ENCODE data around the gene ATG14. TPM values are rescaled to one million over a fixed set of nuclear protein-coding genes. Genes with fewer than 3 reads are reported as not detected.
A peak's percentile ranks its signal among the peaks of the same experiment; 100 is the strongest.

The ATG14 gene
- polyA plus RNA-seq, 1 of the 3 experiments (the other 2 are of a cell fraction) = 4.3 TPM

- peak; percentile 92 for TF ChIP-seq SIN3A (IDR thresholded peaks at IDR 0.05; ENCODE audit: borderline replicate concordance, low read depth, low read length)
- TF ChIP-seq, protein P1, sequence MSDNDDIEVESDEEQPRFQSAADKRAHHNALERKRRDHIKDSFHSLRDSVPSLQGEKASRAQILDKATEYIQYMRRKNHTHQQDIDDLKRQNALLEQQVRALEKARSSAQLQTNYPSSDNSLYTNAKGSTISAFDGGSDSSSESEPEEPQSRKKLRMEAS (IDR thresholded peaks at IDR 0.05; ENCODE audit: low read depth) = peak; percentile 92
- no peak for TF ChIP-seq FOSL2 (IDR thresholded peaks at IDR 0.05; ENCODE audit: borderline replicate concordance, low read depth)
- TF ChIP-seq, protein P2, sequence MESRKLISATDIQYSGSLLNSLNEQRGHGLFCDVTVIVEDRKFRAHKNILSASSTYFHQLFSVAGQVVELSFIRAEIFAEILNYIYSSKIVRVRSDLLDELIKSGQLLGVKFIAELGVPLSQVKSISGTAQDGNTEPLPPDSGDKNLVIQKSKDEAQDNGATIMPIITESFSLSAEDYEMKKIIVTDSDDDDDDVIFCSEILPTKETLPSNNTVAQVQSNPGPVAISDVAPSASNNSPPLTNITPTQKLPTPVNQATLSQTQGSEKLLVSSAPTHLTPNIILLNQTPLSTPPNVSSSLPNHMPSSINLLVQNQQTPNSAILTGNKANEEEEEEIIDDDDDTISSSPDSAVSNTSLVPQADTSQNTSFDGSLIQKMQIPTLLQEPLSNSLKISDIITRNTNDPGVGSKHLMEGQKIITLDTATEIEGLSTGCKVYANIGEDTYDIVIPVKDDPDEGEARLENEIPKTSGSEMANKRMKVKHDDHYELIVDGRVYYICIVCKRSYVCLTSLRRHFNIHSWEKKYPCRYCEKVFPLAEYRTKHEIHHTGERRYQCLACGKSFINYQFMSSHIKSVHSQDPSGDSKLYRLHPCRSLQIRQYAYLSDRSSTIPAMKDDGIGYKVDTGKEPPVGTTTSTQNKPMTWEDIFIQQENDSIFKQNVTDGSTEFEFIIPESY (IDR thresholded peaks at IDR 0.05; ENCODE audit: borderline replicate concordance, low read depth) = peak; percentile 66; the same call in 1 of the 2 replicates
- TF ChIP-seq, protein P3, sequence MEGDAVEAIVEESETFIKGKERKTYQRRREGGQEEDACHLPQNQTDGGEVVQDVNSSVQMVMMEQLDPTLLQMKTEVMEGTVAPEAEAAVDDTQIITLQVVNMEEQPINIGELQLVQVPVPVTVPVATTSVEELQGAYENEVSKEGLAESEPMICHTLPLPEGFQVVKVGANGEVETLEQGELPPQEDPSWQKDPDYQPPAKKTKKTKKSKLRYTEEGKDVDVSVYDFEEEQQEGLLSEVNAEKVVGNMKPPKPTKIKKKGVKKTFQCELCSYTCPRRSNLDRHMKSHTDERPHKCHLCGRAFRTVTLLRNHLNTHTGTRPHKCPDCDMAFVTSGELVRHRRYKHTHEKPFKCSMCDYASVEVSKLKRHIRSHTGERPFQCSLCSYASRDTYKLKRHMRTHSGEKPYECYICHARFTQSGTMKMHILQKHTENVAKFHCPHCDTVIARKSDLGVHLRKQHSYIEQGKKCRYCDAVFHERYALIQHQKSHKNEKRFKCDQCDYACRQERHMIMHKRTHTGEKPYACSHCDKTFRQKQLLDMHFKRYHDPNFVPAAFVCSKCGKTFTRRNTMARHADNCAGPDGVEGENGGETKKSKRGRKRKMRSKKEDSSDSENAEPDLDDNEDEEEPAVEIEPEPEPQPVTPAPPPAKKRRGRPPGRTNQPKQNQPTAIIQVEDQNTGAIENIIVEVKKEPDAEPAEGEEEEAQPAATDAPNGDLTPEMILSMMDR (IDR thresholded peaks at IDR 0.05) = no peak
- TF ChIP-seq MEF2A (IDR thresholded peaks at IDR 0.05; ENCODE audit: borderline replicate concordance, low read depth) = no peak
- TF ChIP-seq POLR2AphosphoS5 (IDR thresholded peaks at IDR 0.05; ENCODE audit: low read depth, low read length) = peak; percentile 80; the same call in 1 of the 2 replicates
- TF ChIP-seq SMC3 (IDR thresholded peaks at IDR 0.05; ENCODE audit: low read depth, low read length) = no peak
These were observed at the start of gene ATG14 (continued) for GRCh38 chr14:55411426-55412389.

DNA sequence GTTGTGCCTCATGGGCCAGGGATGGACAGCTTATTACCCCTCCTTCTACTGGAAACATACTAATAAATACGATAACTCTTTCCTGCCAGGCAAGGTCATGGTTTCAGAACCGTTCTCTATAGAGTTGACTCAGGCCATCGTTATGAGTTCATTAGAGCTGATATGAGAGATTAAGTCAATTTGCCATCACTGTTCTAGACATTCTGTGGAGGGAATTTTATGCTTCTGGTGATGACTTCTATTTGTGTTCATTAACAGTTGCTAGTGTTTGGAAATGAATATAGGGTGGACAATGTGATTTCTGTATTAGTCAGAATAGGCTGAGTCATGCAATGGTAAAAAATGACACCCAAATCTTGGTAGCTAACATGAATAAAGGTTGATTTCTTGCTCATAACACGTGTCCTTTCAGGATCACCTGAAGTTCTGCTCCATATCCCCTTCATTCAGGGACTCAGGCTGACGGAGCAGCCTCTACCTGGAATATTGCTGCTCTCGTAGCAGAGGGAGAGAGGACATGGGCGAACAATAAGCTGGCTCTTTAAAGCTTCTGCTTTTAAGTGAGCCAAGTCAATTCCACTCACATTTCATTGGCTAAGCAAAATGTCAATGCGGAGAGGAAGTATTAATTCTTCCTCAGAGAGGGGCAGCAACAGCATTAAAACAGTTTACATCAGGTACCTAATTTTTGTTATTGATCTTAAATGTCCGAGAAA lies 47.3 kb upstream of the ATG14 start:
- peak overlapping the region; percentile 19; the same call in 1 of the 2 replicates for H2AFZ ChIP-seq (ENCODE audit: low read depth)

More for the DNA sequence above, 47.3 kb upstream of the ATG14 start:
- WGBS (ENCODE audit: low lambda C conversion rate) = 67% methylated on average over 9 of the region's 9 CpGs
- TF ChIP-seq, protein P2 (IDR thresholded peaks at IDR 0.05; ENCODE audit: borderline replicate concordance, low read depth) = no peak
- peak; percentile 61; the same call in 1 of the 2 replicates for TF ChIP-seq FOSL2 (IDR thresholded peaks at IDR 0.05; ENCODE audit: borderline replicate concordance, low read depth)
- TF ChIP-seq POLR2AphosphoS5 (IDR thresholded peaks at IDR 0.05; ENCODE audit: low read depth, low read length) = no peak
- TF ChIP-seq, protein P4, sequence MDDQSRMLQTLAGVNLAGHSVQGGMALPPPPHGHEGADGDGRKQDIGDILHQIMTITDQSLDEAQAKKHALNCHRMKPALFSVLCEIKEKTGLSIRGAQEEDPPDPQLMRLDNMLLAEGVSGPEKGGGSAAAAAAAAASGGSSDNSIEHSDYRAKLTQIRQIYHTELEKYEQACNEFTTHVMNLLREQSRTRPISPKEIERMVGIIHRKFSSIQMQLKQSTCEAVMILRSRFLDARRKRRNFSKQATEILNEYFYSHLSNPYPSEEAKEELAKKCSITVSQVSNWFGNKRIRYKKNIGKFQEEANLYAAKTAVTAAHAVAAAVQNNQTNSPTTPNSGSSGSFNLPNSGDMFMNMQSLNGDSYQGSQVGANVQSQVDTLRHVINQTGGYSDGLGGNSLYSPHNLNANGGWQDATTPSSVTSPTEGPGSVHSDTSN (IDR thresholded peaks at IDR 0.05) = 0 out of 2 replicates have a peak, but pooled peaks have one; percentile 17
- peak; percentile 34 for TF ChIP-seq JUND (IDR thresholded peaks at IDR 0.05)
- Histone ChIP-seq H3K9me3 (no peaks in the 10 kb centered on the region), H3F3A (replicated peaks; ENCODE audit: insufficient read depth) (peaks cover 30% of the 10 kb centered on the region), H3K9me2 (no peaks in the 10 kb centered on the region), H3K4me2 (peak overlapping the region; percentile 15; the same call in 1 of the 2 replicates), H4K20me1 (ENCODE audit: insufficient read depth) (no peaks in the 10 kb centered on the region), H3K27me3 (ENCODE audit: insufficient read depth) (no peaks in the 10 kb centered on the region), H3K4me3 (ENCODE audit: low read depth in 2 of 2, low read length in 1 of 2) (no peak overlapping the region), H3K36me3 (replicated peaks in 1 of 2; ENCODE audit: control insufficient read depth in 1 of 2, insufficient read depth in 2 of 2, low read length in 1 of 2) (no peaks in the 10 kb centered on the region), H3K9ac (no peak overlapping the region), H3K4me1 (ENCODE audit: control insufficient read depth in 1 of 2, insufficient read depth in 2 of 2, low read depth in 1 of 2, low read length in 1 of 2) (peaks cover 10 to 14% of the 10 kb centered on the region in 2 experiments; a peak in 3 of 4 replicates), H3K27ac (ENCODE audit: low read depth in 2 of 2, low read length in 1 of 2) (no peak overlapping the region), H3K79me2 (ENCODE audit: insufficient read depth) (no peaks in the 10 kb centered on the region)
- ChIA-PET CTCF (interaction anchor here (1.3 to 1.4 kb wide), 2 partner anchors 13 to 21 kb away, joined by 3 to 5 read pairs; no protein-coding TSS in a partner anchor), POLR2A (no interaction called here)
- DNase-seq = no peak

Data from SK-N-SH (cell line).